ENCODE data around the gene NABP1.

- TF ChIP-seq CTCF (conservative IDR thresholded peaks at IDR 0.05 in 1 of 2, IDR thresholded peaks at IDR 0.05 in 1 of 2; ENCODE audit: extremely low read depth in 1 of 2, insufficient read depth in 1 of 2, low read depth in 1 of 2, low read length in 2 of 2) (no peak), EZH2 (IDR thresholded peaks at IDR 0.05; ENCODE audit: borderline replicate concordance, low read length) (no peak)
Measured at GRCh38 chr2:191660575-191660974, 17.4 kb upstream of the NABP1 start.
